ENCODE measurements around the gene DSCAML1. TPM values are rescaled to one million over a fixed set of nuclear protein-coding genes. Genes with fewer than 3 reads are reported as not detected.

The DSCAML1 gene
- total RNA-seq, 6 donors from 2014 or later: 0.30 to 3.1 (median 1.3) TPM

DNA sequence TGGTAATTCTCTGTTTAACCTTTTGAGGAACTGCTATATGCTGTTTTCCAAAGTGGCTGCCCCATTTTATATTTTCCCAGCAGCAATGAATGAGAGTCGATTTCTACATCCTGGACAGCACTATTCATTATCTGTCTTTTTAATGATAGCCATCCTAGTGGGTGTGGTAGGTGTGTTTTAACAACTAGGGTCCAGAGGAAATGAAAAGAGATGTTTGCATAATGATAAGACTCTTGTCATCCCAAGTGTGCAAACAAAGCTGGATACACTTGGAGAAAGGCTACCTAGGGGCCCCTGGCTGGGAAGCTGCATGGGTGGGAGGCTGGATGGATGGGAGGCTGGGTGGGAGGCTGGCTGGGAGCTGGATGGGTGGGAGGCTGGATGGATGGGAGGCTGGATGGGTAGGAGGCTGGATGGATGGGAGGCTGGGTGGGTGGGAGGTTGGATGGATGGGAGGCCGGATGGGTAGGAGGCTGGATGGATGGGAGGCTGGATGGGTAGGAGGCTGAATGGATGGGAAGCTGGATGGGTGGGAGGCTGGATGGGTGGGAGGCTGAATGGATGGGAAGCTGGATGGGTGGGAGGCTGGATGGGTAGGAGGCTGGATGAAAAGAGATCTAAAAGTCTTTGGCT lies 158.0 kb downstream of the DSCAML1 start:
- TF ChIP-seq, protein P1, sequence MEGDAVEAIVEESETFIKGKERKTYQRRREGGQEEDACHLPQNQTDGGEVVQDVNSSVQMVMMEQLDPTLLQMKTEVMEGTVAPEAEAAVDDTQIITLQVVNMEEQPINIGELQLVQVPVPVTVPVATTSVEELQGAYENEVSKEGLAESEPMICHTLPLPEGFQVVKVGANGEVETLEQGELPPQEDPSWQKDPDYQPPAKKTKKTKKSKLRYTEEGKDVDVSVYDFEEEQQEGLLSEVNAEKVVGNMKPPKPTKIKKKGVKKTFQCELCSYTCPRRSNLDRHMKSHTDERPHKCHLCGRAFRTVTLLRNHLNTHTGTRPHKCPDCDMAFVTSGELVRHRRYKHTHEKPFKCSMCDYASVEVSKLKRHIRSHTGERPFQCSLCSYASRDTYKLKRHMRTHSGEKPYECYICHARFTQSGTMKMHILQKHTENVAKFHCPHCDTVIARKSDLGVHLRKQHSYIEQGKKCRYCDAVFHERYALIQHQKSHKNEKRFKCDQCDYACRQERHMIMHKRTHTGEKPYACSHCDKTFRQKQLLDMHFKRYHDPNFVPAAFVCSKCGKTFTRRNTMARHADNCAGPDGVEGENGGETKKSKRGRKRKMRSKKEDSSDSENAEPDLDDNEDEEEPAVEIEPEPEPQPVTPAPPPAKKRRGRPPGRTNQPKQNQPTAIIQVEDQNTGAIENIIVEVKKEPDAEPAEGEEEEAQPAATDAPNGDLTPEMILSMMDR (IDR thresholded peaks at IDR 0.05): no peak
- TF ChIP-seq EP300 (IDR thresholded peaks at IDR 0.05) (no peak), POLR2AphosphoS5 (IDR thresholded peaks at IDR 0.05) (no peak), POLR2A (IDR thresholded peaks at IDR 0.05) (no peak)
- no peaks in the 10 kb centered on the region for H3K4me1 ChIP-seq
- H3K9me3 ChIP-seq: no peaks in the 10 kb centered on the region
- DNase-seq (no peak), ATAC-seq (ENCODE audit: low FRiP score in 2 of 2) (no peak)
- H3K27me3 ChIP-seq: no peaks in the 10 kb centered on the region
- H3K27ac ChIP-seq: no peak overlapping the region
- H3K36me3 ChIP-seq: no peaks in the 10 kb centered on the region
- no peak overlapping the region for H3K4me3 ChIP-seq
- 61 to 73% methylated on average over 2 of the region's 2 CpGs for WGBS, 2 donors

DNA sequence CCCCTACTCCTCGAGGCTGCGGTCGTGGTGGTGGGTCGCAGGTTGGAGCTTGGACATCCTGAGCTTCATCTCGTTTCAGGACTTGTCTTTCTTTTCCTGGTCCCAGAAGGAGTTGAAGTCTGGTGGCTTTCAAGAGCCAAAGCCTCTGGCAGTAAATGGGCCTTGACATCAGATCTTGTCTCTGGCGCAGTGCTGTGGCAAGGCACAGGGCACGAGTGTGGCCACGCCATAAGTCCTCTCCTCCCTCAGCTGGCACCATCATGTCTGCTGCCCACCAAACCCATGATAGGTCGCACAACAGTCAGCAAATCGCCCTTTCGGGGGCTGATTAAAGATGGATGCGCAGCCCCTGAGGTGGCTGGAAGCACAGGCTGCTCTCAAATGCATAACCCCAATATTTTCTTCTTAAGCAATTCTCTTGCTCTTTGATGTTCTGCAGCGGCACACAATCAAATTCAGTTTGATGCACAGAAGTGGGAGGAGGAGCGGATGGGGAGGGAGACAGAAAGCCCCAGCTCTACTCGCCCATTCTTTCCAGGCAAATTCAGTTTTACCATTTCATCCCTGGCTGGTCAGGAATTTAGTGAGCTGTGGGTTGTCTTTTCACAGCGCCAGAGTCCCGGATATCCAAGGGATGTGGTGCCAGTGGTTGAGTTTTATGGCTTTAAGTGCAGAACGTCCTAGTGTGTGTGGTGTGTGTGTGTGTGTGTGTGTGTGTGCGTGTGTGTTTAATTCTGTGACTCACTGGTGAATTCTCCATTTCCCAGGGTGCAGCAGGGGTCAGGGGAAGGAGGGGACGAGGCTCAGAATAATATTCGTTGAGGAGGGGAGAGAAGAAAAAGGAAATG lies 162.0 kb downstream of the DSCAML1 start:
- Histone ChIP-seq H3K4me3 (no peak overlapping the region), H3K27me3 (no peaks in the 10 kb centered on the region), H3K27ac (no peak overlapping the region), H3K4me1 (no peaks in the 10 kb centered on the region), H3K36me3 (no peaks in the 10 kb centered on the region), H3K9me3 (no peaks in the 10 kb centered on the region)
- 78 to 84% methylated on average over 20 to 21 of the region's 21 CpGs for WGBS, 2 donors
- no peak for DNase-seq
- no peak for ATAC-seq (ENCODE audit: low FRiP score in 2 of 2)
- no peak for TF ChIP-seq EP300 (IDR thresholded peaks at IDR 0.05)
- no peak for TF ChIP-seq POLR2AphosphoS5 (IDR thresholded peaks at IDR 0.05)
- TF ChIP-seq, protein P1 (IDR thresholded peaks at IDR 0.05): no peak
- TF ChIP-seq POLR2A (IDR thresholded peaks at IDR 0.05): no peak

DNA sequence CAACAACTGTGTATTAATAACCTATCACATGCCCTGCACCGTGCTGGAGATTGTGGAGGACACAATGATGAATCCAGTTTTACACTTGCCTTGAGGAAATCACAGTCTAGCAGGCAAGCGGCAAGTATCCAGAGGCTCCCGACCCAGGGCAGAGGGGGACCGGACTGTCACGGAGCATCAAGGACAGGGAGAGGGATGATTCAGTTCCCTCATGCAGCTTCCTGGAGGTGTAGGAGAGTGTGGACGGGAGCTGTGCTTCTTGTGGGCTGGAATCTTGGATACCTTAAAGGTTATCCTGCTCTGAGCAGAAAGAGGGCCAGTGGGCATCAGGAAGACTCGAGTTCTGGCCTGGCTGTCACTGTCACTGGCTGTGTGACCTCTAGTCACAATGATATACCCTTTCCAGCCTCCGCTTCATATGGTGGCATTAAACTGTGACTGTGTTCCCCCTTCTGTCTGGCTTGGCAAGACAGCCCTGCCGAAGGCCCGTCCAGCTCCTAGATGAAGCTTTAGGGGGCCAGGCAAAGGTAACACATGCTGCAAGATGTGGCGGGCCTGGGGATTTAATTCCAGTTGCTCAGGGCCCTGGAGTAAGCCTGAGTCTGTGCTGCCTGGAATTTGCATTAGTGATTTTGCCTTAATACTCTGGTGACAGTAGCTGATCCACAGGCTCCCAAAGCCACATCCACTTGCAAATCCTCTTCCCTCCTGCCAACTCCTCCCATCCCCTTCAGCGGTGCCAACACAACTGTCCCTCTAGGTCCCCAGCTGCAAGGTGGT lies 162.8 kb downstream of the DSCAML1 start:
- Histone ChIP-seq H3K27me3 (no peaks in the 10 kb centered on the region), H3K4me3 (no peak overlapping the region), H3K36me3 (no peaks in the 10 kb centered on the region), H3K9me3 (no peaks in the 10 kb centered on the region), H3K4me1 (no peaks in the 10 kb centered on the region), H3K27ac (no peak overlapping the region)
- no peak for ATAC-seq (ENCODE audit: low FRiP score in 2 of 2)
- no peak for DNase-seq
- TF ChIP-seq EP300 (IDR thresholded peaks at IDR 0.05) (no peak), POLR2AphosphoS5 (IDR thresholded peaks at IDR 0.05) (no peak), POLR2A (IDR thresholded peaks at IDR 0.05) (no peak)
- TF ChIP-seq, protein P1 (IDR thresholded peaks at IDR 0.05): no peak
- 91 to 92% methylated on average over 12 of the region's 12 CpGs for WGBS, 2 donors

DNA sequence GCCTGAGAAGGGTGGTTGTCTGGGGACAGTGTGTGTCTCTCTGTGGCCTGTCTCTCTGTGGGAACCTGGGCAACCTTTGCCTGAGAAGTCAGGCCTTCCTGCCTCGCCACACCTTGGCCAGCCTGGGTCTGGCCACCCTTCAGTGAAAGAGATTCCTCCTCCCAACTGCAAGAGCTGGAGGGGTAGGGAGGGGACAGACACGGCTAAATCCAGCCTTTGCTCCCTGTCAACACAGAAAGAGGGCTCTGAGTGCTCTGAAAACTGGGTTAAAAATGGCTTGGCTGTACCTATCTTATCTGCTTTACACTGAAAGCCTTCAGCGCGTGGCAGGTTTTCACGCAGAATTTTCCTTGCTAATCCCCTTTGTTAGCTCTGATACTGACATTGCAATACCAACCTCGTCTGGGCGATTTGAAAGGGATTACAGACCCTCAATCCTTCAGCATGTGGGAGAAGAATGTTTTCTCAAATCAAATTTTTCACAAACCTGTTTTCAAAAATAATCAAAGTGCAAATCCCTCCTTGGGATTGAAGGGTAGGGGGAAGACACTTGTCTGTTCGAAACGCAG lies 163.7 kb downstream of the DSCAML1 start:
- ATAC-seq (ENCODE audit: low FRiP score in 2 of 2): no peak
- Histone ChIP-seq H3K4me1 (no peaks in the 10 kb centered on the region), H3K9me3 (no peaks in the 10 kb centered on the region), H3K27ac (no peak overlapping the region), H3K36me3 (no peaks in the 10 kb centered on the region), H3K4me3 (no peak overlapping the region), H3K27me3 (no peaks in the 10 kb centered on the region)
- DNase-seq: no peak
- WGBS, 2 donors: 87 to 88% methylated on average over 9 of the region's 9 CpGs
- TF ChIP-seq EP300 (IDR thresholded peaks at IDR 0.05) (no peak), POLR2AphosphoS5 (IDR thresholded peaks at IDR 0.05) (no peak), POLR2A (IDR thresholded peaks at IDR 0.05) (no peak)

DNA sequence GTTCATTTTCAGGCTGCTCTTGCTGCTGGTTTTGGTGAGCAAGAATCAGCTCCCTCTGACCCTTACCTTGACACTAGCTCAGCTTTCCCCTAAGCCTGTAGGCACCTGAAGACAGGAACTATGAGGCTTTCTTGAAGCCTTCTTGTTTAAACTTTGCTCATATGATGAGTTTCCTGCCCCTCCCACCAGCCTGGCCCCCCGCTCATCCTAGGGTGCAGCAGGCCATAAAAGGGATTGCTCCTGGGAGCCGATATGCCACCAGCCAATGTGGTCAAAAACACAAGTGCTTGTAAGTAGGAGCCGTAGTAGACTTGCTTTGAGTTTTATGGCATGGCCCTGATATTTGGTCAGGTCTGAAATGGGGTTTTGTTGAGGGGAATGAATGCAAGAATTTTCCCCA lies 164.7 kb downstream of the DSCAML1 start:
- no peak overlapping the region for H3K4me3 ChIP-seq
- WGBS, 2 donors: 92 to 98% methylated on average over 3 of the region's 3 CpGs
- DNase-seq (no peak), ATAC-seq (ENCODE audit: low FRiP score in 2 of 2) (no peak)
- H3K36me3 ChIP-seq: no peaks in the 10 kb centered on the region
- no peaks in the 10 kb centered on the region for H3K27me3 ChIP-seq
- no peaks in the 10 kb centered on the region for H3K9me3 ChIP-seq
- H3K27ac ChIP-seq: no peak overlapping the region
- H3K4me1 ChIP-seq: no peaks in the 10 kb centered on the region
- no peak for TF ChIP-seq POLR2A (IDR thresholded peaks at IDR 0.05)
- TF ChIP-seq, protein P1 (IDR thresholded peaks at IDR 0.05): no peak
- no peak for TF ChIP-seq EP300 (IDR thresholded peaks at IDR 0.05)
- no peak for TF ChIP-seq POLR2AphosphoS5 (IDR thresholded peaks at IDR 0.05)

All from upper lobe of left lung (tissue), 6 donors.